ENCODE data around the gene BMAL1. TPM values are rescaled to one million over a fixed set of nuclear protein-coding genes. Genes with fewer than 3 reads are reported as not detected.

The BMAL1 gene
- total RNA-seq, 1 donor from 2014 or later, result 7.7 TPM

DNA sequence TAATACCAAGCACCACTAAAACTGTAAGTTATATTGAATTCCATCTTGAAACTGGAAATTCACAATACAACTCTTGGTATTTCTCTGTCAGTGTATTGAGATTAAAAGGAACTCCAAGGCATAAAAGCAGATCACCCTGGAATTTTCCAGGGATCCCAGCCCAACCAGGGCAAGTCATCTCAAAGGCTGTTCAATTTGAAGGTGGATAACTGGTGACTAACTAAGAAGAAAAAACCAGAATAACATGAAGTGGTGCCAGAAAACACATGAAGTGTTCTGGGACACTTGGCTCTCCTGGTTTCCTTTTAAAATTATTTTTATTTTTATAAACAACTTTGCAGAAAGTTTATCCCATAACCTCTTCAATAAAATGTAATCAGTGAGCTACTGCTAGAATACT is 7.8 kb upstream of the BMAL1 start:
- H3K9me3 Mint-ChIP-seq (ENCODE audit: unreplicated experiment), result no peaks in the 10 kb centered on the region
- peaks cover under 1% of the 10 kb centered on the region for H3K27me3 Mint-ChIP-seq (ENCODE audit: unreplicated experiment)
- H3K4me1 Mint-ChIP-seq (ENCODE audit: unreplicated experiment), result peaks cover 7% of the 10 kb centered on the region
- H3K4me3 Mint-ChIP-seq (ENCODE audit: unreplicated experiment), result no peak overlapping the region
- H3K27ac Mint-ChIP-seq (ENCODE audit: unreplicated experiment), result no peak overlapping the region
- TF ChIP-seq, protein P1, sequence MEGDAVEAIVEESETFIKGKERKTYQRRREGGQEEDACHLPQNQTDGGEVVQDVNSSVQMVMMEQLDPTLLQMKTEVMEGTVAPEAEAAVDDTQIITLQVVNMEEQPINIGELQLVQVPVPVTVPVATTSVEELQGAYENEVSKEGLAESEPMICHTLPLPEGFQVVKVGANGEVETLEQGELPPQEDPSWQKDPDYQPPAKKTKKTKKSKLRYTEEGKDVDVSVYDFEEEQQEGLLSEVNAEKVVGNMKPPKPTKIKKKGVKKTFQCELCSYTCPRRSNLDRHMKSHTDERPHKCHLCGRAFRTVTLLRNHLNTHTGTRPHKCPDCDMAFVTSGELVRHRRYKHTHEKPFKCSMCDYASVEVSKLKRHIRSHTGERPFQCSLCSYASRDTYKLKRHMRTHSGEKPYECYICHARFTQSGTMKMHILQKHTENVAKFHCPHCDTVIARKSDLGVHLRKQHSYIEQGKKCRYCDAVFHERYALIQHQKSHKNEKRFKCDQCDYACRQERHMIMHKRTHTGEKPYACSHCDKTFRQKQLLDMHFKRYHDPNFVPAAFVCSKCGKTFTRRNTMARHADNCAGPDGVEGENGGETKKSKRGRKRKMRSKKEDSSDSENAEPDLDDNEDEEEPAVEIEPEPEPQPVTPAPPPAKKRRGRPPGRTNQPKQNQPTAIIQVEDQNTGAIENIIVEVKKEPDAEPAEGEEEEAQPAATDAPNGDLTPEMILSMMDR (IDR thresholded peaks at IDR 0.05; ENCODE audit: unreplicated experiment), result no peak
- no peaks in the 10 kb centered on the region for H3K36me3 Mint-ChIP-seq (ENCODE audit: low read depth, unreplicated experiment)
- DNase-seq (ENCODE audit: low spot score), result no peak

DNA sequence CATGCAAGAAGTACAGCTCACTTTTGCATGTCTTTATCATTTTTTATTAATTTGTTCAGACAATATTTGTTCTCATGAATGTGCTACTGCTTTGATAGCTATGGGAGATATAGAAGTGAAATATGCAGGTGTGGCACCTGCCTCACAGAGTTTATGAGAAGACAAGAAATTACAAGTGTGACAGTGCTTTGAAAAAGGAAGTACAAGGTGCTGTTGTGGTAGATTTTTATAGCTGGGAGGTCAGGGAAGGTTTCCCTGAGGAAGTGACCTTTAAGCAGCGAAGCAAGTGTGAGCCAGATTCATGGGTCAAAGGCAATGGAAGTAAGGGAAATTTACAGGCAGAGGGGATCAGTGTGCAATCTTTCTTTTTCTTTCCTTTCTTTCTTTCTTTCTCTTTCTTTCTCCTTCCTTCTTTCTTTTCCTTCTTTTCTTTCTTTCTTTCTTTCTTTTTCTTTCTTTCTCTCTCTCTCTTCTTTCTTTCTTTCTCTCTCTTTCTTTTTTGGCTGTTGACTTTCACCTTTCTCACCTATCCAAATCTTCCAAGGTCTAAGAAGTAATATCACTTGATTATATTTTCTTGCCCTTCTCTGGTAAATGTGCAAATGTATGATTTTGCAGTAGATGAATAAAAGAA is 6.4 kb upstream of the BMAL1 start:
- TF ChIP-seq, protein P1 (IDR thresholded peaks at IDR 0.05; ENCODE audit: unreplicated experiment), result no peak
- Mint-ChIP-seq H3K27ac (ENCODE audit: unreplicated experiment) (no peak overlapping the region), H3K27me3 (ENCODE audit: unreplicated experiment) (peaks cover 15% of the 10 kb centered on the region), H3K9me3 (ENCODE audit: unreplicated experiment) (no peaks in the 10 kb centered on the region), H3K36me3 (ENCODE audit: low read depth, unreplicated experiment) (no peaks in the 10 kb centered on the region), H3K4me3 (ENCODE audit: unreplicated experiment) (no peak overlapping the region), H3K4me1 (ENCODE audit: unreplicated experiment) (peaks cover 7% of the 10 kb centered on the region)
- DNase-seq (ENCODE audit: low spot score), result no peak

- H3K27me3 Mint-ChIP-seq (ENCODE audit: unreplicated experiment), result peaks cover 22% of the 10 kb centered on the region
- H3K4me1 Mint-ChIP-seq (ENCODE audit: unreplicated experiment), result peaks cover 21% of the 10 kb centered on the region
- TF ChIP-seq, protein P1 (IDR thresholded peaks at IDR 0.05; ENCODE audit: unreplicated experiment), result no peak
- peaks cover 6% of the 10 kb centered on the region for H3K36me3 Mint-ChIP-seq (ENCODE audit: low read depth, unreplicated experiment)
- peak overlapping the region; percentile 97 for H3K4me3 Mint-ChIP-seq (ENCODE audit: unreplicated experiment)
- no peak overlapping the region for H3K27ac Mint-ChIP-seq (ENCODE audit: unreplicated experiment)
- DNase-seq (ENCODE audit: low spot score), result no peak
- H3K9me3 Mint-ChIP-seq (ENCODE audit: unreplicated experiment), result no peaks in the 10 kb centered on the region
These were observed 1.1 kb upstream of the BMAL1 start for GRCh38 chr11:13276454-13276831.

- peaks cover 20% of the 10 kb centered on the region for H3K4me1 Mint-ChIP-seq (ENCODE audit: unreplicated experiment)
- TF ChIP-seq, protein P1 (IDR thresholded peaks at IDR 0.05; ENCODE audit: unreplicated experiment), result no peak
- H3K27ac Mint-ChIP-seq (ENCODE audit: unreplicated experiment), result peak overlapping the region; percentile 32
- peaks cover 27% of the 10 kb centered on the region for H3K27me3 Mint-ChIP-seq (ENCODE audit: unreplicated experiment)
- peaks cover 6% of the 10 kb centered on the region for H3K36me3 Mint-ChIP-seq (ENCODE audit: low read depth, unreplicated experiment)
- peak; percentile 99 for DNase-seq (ENCODE audit: low spot score)
- no peaks in the 10 kb centered on the region for H3K9me3 Mint-ChIP-seq (ENCODE audit: unreplicated experiment)
- peak overlapping the region; percentile 97 for H3K4me3 Mint-ChIP-seq (ENCODE audit: unreplicated experiment)
These were observed 490 bp upstream of the BMAL1 start for GRCh38 chr11:13276832-13277767.
